RWPE1 (cell line): Measurements from ENCODE around the gene KCNIP1.

Source experiments
- CTCF ChIA-PET: fragments of 350-600 bp; sonication (Branson Sonifier 250); formaldehyde crosslinking; extraction: SDS; loops from one replicate; lab custom pipeline; 2021; lab: Yijun Ruan, JAX
- POLR2A ChIA-PET: fragments of 400-600 bp; formaldehyde crosslinking; extraction: SDS; loops from one replicate; lab custom pipeline; 2020; ENCODE audit warnings: antibody characterized with exemption; ENCODE audit not compliant: low non-redundant PET; lab: Yijun Ruan, JAX
- DNase-seq: peaks from one replicate; pipeline ENCODE4 v3.0.0; 2012; ENCODE audit warnings: low spot score
- H3K27ac ChIP-seq: fragments of 450-650 bp; 2 replicates; pipeline ENCODE4 v1.5.1; 2017
- CTCF ChIP-seq: fragments of 450-650 bp; conservative IDR thresholded peaks from 2 replicates; pipeline ENCODE4 v1.5.1; 2017; ENCODE audit warnings: low read depth, mild to moderate bottlenecking

Gene KCNIP1

GRCh38 chr5:170474489-170475274 lies 29.1 kb upstream of the KCNIP1 start:
- no peak overlapping the region for H3K27ac ChIP-seq
- ChIA-PET CTCF (interaction anchor here (0.6 to 0.7 kb wide), 2 partner anchors 60 to 164 kb away, joined by 3 read pairs; no protein-coding TSS in a partner anchor), POLR2A (no interaction called here)
- TF ChIP-seq CTCF, result no peak
- no peak for DNase-seq

DNA sequence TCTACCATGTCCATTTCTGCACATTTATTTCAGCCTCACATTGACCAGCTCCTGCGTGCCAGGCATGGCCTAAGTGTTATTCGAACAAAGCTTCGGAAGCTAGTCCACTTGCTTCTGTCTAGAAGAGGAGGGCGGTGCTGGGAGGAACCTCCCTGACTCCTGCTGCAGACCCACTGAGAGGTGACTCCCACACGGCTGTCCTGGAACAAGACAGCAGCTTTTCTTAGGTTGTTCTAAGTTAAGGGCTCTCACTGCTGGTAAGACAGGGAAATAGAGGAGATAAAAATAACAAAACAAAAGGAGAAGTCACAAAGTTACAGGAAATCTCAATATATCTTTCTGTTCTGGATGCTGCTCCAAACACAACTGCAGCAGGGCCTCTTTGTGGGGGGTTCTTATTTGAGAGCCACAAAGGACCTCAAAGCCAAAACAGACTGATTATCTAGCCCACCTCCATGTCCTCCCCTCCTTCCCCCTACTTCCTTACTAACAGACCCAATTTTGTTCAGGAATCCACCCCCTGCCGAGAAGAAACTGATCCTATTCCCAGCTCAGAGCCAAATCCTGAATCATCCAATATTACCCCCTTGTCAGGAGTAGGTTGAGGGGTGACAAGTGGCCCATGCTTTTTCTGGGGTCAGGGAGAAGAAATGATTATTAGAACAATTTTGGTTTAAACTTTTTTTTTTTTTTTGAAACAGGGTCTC lies 28.4 kb upstream of the KCNIP1 start:
- POLR2A ChIA-PET, result no interaction called here
- no peak overlapping the region for H3K27ac ChIP-seq
- DNase-seq, result no peak
- CTCF ChIA-PET, result no interaction called here
- TF ChIP-seq CTCF, result no peak

DNA sequence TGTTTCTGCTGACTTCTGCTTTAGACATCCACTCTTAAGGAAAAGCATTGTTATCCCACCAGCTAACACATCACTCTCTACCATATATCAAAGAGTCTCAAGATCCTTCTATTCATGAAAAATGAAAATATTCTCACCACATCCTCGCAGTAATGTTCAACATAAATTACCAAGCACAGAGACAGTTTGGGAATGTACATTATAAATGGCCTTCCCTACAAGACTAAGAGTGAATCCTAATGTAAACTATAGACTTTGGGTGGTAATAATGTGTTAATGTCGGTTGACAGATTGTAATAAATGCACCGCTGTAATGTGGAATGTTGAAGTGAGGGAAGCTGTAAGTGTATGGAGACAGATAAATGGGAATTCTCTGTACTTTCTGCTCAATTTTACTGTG lies 27.1 kb upstream of the KCNIP1 start:
- H3K27ac ChIP-seq, result no peak overlapping the region
- TF ChIP-seq CTCF, result no peak
- no peak for DNase-seq
- ChIA-PET CTCF (no interaction called here), POLR2A (no interaction called here)

DNA sequence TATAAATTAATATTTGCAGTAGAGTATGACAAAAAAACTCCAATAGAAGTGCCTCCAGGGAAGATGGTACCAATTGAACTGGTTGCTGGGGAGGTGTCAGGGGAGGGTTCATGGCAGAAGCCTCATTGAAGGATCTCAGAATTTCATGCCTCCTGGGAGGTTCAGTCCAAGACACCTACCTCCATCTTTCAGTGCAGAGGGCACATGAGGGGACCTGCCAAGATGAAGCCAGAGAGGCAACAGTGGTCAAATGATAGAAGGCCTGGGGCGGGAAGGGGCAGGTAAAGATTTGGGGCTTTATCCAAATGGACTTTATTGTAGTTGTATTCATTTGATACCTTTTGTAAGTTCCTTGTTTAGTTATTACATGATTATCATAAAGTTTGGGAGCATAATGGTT lies 25.9 kb upstream of the KCNIP1 start:
- no peak overlapping the region for H3K27ac ChIP-seq
- DNase-seq, result no peak
- ChIA-PET CTCF (no interaction called here), POLR2A (no interaction called here)
- no peak for TF ChIP-seq CTCF

DNA sequence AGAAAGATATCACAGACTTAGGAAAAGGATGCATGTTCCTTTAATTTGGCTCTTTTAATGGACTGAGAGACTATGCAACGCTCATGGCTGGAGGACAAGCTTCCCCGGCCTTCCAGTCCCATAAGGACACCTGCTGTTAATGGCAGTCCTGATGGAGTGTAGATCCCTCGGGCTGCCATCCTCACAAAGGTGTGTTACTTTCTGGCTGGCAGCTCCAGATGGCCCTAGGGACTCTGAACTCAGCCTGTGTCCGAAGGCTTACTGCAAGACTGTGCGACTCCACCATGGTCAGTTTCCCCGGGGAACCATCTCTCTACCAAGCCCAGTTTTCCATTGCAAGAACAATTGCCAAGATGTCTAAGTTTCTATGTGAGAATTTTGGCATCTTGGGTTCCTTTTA lies 25.5 kb upstream of the KCNIP1 start:
- CTCF ChIA-PET, result interaction anchor here (0.6 kb wide), 1 partner anchor 864 kb away, joined by 3 read pairs; no protein-coding TSS in a partner anchor
- POLR2A ChIA-PET, result no interaction called here
- H3K27ac ChIP-seq, result no peak overlapping the region

GRCh38 chr5:170479484-170479883 lies 24.3 kb upstream of the KCNIP1 start:
- CTCF ChIA-PET, result no interaction called here
- H3K27ac ChIP-seq, result no peak overlapping the region
- TF ChIP-seq CTCF, result no peak
- POLR2A ChIA-PET, result no interaction called here
- DNase-seq, result no peak

More for the DNA sequence above, 25.5 kb upstream of the KCNIP1 start:
- DNase-seq, result no peak
- TF ChIP-seq CTCF, result no peak
